Measurements from ENCODE around the gene FSTL1.

The FSTL1 gene

GRCh38 chr3:120364101-120364500, 86.7 kb downstream of the FSTL1 start:
- no peak for DNase-seq (ENCODE audit: low read depth in 2 of 2, low spot score in 1 of 2)

GRCh38 chr3:120357807-120358206, 93.0 kb downstream of the FSTL1 start:
- DNase-seq (ENCODE audit: low read depth in 2 of 2, low spot score in 1 of 2) = no peak

GRCh38 chr3:120355486-120355885, 95.3 kb downstream of the FSTL1 start:
- DNase-seq (ENCODE audit: low read depth in 2 of 2, low spot score in 1 of 2) = no peak

- DNase-seq (ENCODE audit: low read depth in 2 of 2, low spot score in 1 of 2) = no peak
These were observed 97.3 kb downstream of the FSTL1 start for GRCh38 chr3:120353463-120353862.

GRCh38 chr3:120352017-120352416, 98.8 kb downstream of the FSTL1 start:
- DNase-seq (ENCODE audit: low read depth in 2 of 2, low spot score in 1 of 2) = no peak

- DNase-seq (ENCODE audit: low read depth in 2 of 2, low spot score in 1 of 2) = no peak
These were observed 100.3 kb downstream of the FSTL1 start for GRCh38 chr3:120350401-120350941.

- no peak for DNase-seq (ENCODE audit: low read depth in 2 of 2, low spot score in 1 of 2)
These were observed 101.0 kb downstream of the FSTL1 start for GRCh38 chr3:120349855-120350125.

- peak; percentile 61 to 71 for DNase-seq (ENCODE audit: low read depth in 2 of 2, low spot score in 1 of 2)
These were observed 101.6 kb downstream of the FSTL1 start, which contains the start of gene LRRC58 for GRCh38 chr3:120348991-120349854. TSS of gene LRRC58 (minus strand) at chr3:120349354. CDS start at chr3:120349243, 111 bp downstream.

- DNase-seq (ENCODE audit: low read depth in 2 of 2, low spot score in 1 of 2) = peak; percentile 13 to 23
These were observed 102.5 kb downstream of the FSTL1 start for GRCh38 chr3:120348065-120348990.

GRCh38 chr3:120344349-120344748, 106.4 kb downstream of the FSTL1 start:
- no peak for DNase-seq (ENCODE audit: low read depth in 2 of 2, low spot score in 1 of 2)

All from stimulated activated CD8-positive, alpha-beta memory T cell treated with anti-CD3 and anti-CD28 coated beads, Interleukin-4, amount 100 ng/mL, for 1 hour (primary cell).